Testis (tissue), 2 donors: ENCODE measurements around the gene ADAM15.

ENCODE experiments used
- POLR2A ChIP-seq: fragments of 450-650 bp; IDR thresholded peaks from one replicate; pipeline ENCODE4 v1.6.1; 2017; ENCODE audit warnings: antibody characterized with exemption, mild to moderate bottlenecking, moderate library complexity
- TF ChIP-seq, protein P1 (sequence below), 3 experiments: fragments of 450-650 bp in 2 of 3; fragments of 200-600 bp in 1 of 3; sonication (generic) in 1 of 3; IDR thresholded peaks; one replicate each; pipeline ENCODE4 v1.5.1; 2016 to 2019; ENCODE audit warnings: antibody characterized with exemption in 3 of 3, mild to moderate bottlenecking in 2 of 3, moderate library complexity in 1 of 3

DNA sequence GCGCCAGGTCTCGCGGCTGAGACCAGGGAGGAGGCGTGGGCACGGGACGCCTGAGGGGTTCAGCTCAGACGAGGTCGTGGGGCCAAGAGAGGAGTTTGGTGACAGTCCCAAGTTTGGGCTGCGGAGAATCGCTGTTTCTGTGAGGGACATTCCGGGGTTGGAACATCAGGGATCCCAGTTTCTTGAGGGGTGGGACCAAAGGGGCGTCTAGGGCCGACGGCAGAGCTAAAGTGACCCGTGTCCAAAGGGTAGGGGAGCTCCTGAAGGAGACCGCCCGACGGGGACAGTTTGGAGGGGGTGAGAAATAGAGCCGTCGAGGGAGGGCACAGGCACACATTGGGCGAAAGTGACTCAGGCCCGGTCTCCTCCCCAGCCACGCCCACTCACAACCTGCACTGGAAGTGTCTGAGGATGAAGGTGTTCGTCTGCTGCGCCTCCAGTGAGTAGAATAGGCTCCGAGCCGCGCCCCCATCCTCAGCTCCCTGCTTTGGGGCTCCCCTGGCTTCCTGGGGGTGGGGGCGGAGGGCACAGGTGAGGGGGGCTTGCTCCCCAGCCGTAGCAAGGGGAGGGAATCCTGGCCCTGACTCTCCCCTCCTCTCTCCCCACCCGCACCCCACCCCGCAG, 34.5 kb downstream of the ADAM15 start:
- TF ChIP-seq, protein P1, sequence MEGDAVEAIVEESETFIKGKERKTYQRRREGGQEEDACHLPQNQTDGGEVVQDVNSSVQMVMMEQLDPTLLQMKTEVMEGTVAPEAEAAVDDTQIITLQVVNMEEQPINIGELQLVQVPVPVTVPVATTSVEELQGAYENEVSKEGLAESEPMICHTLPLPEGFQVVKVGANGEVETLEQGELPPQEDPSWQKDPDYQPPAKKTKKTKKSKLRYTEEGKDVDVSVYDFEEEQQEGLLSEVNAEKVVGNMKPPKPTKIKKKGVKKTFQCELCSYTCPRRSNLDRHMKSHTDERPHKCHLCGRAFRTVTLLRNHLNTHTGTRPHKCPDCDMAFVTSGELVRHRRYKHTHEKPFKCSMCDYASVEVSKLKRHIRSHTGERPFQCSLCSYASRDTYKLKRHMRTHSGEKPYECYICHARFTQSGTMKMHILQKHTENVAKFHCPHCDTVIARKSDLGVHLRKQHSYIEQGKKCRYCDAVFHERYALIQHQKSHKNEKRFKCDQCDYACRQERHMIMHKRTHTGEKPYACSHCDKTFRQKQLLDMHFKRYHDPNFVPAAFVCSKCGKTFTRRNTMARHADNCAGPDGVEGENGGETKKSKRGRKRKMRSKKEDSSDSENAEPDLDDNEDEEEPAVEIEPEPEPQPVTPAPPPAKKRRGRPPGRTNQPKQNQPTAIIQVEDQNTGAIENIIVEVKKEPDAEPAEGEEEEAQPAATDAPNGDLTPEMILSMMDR (IDR thresholded peaks at IDR 0.05) = no peak
- no peak for TF ChIP-seq POLR2A
